ENCODE measurements around the gene S100A4.

DNA sequence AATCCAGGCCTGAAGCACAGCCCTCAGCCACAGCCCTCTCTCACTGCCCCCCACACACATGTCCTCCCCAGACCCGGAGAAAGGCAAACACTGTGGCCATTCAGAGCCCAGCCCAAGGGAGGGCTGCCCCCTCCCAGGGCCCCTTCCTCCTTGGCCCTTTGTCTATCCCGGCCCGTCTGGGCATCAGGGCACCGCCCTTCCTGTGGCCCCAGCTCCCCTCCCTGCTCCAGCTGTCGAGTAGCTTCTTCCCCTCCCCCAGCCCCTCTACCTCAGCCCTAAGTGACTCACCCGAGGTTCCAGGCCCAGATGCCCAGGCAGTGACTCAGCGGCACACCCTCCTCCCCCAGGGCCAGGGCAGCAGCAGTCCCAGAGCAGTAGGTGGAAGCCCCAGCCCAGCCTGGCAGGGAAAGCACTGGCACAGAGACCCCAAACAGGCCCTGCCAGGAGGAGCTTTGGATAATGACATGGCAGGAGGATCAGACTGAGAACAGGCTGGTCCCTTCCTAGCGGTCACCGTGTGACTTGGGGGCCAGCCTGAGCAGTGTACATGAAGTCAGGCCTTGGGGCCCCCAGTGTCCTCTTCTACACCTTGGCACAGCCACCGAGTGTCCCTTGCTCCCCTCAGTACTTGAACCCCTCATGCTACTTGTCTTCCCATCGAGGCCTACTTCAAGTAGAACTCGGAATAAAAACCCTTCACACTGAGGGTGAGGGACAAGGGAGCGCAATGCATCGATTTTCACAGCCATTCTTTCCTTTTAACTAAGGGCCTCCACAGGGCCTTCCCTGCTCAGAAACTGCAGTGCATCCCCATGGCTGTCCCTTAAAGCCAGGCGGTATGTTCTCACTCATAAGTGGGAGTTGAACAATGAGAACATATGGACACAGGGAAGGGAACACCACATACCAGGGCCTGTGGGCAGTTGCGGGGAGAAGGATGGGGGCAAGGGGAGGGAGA, 21.1 kb upstream of the S100A4 start:
- no peak for TF ChIP-seq BHLHE40 (IDR thresholded peaks at IDR 0.05; ENCODE audit: borderline replicate concordance)
- TF ChIP-seq PKNOX1 (IDR thresholded peaks at IDR 0.05) = no peak
- no peak for TF ChIP-seq ELF4 (IDR thresholded peaks at IDR 0.05)
- no peak for TF ChIP-seq SP1 (IDR thresholded peaks at IDR 0.05)
- no peak for TF ChIP-seq TARDBP (IDR thresholded peaks at IDR 0.05)
- no peak for TF ChIP-seq FOXM1 (IDR thresholded peaks at IDR 0.05; ENCODE audit: borderline replicate concordance)
- no peak for TF ChIP-seq FOXA1 (IDR thresholded peaks at IDR 0.05)
- no peak for TF ChIP-seq FOXK2 (IDR thresholded peaks at IDR 0.05)

Data from HEK293T (cell line).